GM18520 (cell line): ENCODE measurements around the gene GALNT2.
A peak's percentile ranks its signal among the peaks of the same experiment; 100 is the strongest.

Experiments used
- ATAC-seq: cut with Tn5 transposase; IDR thresholded peaks from one replicate; pipeline ENCODE4 v1.9.1; 2021; ENCODE audit not compliant: unreplicated experiment

GALNT2 gene

DNA sequence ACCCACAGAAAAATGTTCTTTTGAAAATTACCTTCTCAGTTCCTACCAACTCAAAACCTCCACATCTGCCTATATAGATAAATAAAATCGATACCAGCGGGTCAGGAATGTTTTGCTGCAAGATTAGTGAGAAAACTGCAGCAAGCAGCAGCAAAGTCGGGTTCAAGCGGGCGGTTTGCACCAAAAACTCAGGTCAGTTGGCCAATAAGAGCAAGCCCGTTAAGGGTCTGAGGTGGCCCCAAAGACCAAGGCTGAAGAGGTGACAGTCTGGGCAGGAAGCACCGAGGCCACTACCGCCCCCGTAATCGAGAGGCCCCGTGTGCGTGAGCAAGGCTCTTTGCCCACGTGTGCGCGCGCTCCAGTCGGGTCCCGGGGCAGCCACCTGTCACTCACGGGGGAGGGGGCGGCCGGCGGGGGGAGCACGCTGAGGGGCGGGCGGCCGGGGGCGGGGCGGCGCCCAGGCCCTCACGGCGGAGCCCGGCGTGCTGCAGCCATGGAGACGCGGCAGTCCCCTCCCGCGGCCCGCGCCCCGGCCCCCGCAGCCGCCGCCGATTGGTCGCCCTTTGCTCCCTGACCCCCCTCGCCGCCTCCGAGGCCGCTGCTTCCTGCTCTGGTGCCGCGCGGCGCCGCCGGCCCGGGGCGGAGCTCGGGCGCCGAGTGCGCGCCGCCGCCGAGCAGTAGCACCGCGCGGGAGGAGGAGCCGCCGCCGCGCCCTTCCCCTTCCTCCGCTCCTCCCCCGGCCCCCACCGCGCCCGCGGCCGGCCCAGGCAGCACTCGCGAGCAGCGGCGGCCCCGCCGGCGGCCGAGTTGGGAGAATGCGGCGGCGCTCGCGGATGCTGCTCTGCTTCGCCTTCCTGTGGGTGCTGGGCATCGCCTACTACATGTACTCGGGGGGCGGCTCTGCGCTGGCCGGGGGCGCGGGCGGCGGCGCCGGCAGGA lies at the start of gene GALNT2:
GALNT2 (plus strand) TSS at position 773 of the 939 bp plus-strand sequence; CDS start at position 816, 43 bp downstream.
- ATAC-seq: peak; percentile 89

DNA sequence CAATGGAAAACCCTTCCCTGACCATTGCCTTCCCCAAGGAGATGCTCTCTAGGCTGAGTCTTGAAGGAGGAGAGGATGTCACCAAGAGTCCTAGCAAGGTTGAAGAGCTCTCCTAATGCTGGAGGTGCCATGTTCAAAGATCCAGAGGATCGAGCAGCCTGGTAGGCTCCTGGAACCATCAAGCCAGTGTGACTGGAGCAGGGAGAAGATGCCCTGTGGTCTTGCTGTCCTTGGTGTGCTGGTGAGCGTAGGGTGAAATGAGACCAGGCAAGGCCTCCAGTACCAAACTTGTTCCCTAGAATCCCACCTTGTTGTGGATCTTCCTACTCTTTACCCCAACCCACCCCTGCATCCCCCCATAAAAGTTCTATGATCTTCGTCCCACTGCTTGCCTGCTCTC lies 46.6 kb upstream of the GALNT2 start:
- ATAC-seq: no peak

DNA sequence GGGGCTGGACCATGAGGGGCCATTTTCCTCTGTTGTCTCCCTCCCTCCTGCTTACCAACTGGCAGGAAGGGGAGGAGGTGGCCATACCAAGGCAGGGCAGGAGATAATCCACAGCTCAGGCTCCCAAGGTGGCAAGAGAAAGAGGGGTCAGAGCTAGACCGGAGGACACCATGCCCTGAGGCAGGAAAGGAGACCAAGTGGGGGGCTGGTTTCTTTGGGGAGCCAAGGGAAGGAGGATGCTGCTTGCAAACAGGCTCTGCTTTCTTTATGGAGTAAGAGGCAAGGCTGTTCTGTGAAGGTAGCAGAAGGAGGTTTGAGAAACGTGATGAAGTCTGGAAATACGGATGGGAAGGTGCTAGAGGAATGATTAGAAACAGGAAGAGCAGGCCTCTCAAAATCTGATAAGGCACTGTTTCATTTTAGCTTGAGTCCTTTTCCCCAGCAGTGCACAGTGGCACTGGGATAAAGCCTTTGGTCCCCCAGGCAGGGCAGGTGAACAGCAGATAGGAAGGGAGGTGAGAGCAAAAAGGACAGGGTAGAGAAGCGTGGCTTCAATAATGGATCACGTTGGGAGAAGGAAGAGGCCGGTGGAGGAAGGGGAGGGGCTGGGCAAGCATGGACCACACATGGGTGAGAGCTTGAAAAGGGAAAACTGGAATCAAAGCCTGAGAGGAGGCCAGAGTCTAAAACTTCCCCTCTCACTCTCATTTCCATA lies 44.2 kb upstream of the GALNT2 start:
- no peak for ATAC-seq

DNA sequence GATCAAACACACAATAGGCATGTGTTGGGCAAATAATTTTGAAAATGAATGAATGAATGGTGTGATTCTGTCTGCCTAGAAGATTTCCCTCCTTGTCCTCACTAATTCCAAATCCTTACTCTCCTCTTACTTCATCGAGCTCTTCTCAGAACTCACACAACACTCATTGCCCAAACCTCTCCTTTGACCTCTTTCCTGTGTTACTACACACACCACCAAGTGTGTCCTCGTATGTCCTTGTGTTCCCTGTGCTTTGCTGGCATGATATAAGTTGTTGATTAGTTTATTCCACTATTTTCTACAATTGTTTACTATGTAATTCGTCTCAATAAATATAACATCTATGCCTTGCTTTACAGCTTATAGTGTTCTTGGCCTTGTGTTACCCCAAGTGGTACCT lies 41.4 kb upstream of the GALNT2 start:
- no peak for ATAC-seq

DNA sequence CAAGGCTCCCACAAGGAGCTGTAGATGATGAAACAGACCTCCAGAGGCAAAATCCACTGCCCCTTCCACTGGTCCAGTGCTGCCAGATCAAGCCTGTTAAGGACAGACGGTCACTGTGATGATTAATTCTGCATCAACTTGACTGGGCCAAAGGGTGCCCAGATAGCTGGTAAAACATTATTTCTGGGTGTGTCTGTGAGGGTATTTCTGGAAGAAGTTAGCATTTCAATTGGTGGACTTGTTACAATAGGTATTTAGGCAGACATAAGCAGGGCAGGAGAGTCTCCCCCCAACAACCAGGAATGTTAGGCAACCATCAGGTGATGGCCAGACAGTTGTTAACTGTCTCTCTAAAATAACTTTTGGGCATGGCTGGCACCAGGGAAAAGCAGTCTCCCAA lies 40.9 kb upstream of the GALNT2 start:
- no peak for ATAC-seq

DNA sequence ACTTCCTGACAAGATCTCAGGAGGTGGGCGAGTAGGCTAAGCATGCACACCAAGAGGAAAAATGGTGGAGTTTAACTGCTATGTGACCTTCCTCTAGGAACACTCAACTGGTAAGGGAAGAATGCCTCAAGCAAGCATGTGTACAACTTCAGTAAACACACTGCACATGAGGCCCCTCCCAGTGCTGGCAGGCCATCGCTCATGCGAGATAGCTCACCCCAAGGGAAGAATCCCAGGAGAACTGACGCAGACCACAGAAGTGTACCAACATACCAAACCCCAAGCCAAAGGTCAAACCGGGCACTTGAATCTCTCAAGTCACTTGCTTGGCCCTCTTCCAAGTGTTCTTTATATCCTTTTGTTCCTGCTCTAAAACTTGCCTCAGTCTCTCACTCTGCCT lies 40.5 kb upstream of the GALNT2 start:
- no peak for ATAC-seq

DNA sequence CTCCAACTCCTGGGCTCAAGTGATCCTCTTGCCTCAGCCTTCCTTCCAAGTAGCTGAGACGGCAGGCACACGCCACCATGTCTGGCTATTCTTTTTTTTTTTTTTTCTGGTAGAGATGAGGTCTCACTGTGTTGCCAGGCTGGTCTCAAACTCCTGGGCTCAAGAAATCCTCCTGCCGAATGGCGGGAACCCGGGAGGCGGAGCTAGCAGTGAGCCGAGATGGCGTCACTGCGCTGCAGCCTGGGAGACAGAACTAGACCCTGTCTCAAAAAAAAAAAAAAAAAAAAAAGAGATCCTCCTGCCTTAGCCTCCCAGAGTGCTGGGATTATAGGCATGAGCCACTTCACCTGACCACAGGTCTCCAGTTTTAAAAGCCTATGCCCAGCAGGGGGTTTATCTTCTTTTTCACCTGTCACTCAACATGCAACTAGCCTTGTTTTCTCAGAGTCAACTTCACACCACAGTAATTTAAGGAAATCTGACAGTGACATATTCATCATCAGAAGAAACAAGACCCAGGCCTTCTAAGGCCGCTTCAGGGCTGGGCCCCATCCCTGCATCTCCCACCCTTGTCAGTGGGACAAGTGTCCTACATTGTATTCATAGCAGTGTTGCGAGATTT lies 38.3 kb upstream of the GALNT2 start:
- no peak for ATAC-seq

DNA sequence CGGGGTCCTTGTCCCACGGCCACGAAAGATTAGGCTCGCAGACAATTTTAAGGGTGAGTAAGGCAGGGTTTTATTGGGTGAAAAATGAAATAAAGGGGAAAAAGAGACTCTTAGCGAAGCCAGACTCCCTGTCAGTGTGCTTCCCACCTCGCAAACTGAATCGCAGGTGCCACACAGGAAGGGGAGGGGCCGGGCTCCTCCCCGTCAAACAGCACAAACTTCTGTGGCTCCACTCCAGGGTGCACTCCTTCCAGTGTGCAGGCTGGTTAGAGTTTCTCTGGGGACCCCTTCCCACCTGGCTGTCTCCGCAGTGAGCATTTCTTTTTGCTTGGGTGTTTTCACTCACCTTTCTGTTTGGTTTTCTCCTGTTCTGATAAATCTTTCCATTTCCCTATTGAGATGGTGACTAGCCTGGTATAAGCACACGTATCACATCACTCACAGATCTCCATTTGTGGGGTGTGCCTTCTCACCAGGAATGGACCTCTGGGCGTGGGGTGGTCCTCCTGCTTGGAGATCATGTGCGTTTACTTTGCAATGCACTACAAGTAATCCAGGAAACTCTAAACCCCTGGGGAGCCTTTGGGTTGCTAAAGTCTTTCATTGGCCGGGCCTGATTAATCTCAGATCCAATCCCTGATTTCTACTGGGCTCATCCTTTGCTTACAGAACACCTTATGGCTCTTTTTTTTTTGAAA lies 37.6 kb upstream of the GALNT2 start:
- ATAC-seq: no peak

DNA sequence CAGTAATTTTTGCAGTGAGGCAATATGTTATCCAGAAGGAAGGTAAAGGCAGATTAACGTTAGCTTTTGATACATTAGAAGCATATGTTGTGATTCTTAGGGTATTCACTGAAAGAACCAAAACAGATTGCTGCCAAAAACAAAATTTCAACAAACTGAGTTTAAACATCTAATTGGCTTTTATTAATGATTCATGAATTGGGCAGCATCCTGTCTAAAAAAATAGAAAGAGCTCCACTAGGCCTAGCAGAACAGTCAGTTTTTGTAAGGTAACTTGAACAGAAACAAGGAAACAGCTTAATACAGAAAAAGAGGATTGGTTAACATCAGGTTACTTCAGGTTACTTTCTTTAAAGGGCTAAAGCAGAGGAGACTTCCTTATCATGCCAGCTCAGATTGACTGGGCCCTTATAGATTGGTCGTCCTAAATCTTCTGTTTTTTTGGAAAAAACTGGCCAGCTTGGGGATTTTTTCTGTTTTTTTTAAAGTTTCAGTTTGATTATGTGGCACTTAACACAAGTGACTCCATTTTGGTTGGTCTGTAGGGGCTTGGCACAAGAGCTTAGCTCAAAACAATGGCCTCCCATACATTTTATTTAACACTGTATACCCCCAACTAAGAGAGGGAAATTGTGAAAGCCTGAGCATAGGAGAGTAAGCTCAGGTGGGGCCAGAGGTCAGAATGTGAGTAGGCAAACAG lies 36.8 kb upstream of the GALNT2 start:
- ATAC-seq: no peak

DNA sequence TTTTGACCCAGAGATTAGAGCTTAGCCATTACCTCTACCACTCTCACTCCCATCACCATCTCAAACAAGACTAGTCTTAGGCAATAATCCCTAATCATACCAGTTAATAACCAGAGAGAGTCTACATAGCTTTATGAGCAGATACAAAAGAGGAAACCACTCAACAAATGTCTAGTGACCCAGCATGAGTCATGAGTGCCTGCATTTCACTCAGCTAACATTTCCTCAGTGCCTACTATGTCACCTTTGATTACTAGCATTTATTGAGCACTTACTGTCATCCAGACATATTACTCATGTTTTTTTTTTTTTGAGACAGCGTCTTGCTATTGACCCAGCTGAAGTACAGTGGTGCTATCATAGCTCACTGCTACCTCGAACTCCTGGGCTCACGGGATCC lies 35.9 kb upstream of the GALNT2 start:
- no peak for ATAC-seq

DNA sequence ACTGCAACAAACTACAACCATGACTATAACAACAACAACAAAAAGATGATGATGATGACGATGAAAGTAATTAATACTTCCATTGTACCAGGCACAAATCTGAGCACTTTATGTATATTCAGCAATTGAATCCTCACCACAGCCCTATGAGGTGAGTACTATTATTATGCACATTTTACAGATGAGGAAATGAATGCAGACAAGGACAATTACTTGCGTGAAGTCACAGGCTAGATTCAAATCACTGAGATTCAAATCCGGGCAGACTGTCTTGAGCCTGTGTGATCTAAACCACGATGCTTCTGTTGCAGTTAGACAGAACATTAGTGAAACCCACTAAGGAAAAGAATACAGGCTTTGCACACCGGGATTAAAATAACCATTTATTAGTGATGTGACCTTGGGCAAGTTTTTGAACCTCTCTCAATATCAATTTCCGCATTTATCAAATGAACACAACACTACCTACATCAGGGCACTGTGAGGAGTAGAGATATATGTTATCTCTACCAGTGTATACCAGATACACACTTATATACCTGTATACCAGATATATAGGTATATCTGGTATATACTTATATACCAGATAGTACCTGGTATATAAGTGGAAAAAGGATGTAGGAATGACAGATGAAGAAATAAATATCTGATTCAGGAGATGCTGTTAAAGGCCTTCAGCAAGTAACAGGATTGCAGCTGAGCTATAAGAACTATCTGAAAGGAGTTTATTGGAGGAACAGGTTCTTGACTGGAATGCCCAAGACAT lies 34.3 kb upstream of the GALNT2 start:
- ATAC-seq: no peak

DNA sequence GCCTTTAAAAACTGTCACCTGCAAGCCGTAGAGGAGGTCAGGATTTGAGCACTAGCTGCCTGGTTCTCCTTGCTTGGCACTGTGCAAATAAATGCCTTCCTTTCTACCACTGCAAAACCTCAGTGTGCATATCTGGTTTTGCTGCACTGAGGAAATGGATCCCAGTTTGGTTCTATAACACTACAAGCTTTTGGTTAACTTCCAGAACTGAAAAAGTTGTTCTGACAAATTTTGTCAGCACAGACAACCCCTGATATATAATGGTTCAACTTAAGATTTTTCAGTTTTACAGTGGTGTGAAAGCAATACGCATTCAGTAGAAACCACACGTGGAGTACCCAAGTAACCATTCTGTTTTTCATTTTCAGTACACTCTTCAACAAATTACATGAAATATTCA lies 29.8 kb upstream of the GALNT2 start:
- no peak for ATAC-seq

DNA sequence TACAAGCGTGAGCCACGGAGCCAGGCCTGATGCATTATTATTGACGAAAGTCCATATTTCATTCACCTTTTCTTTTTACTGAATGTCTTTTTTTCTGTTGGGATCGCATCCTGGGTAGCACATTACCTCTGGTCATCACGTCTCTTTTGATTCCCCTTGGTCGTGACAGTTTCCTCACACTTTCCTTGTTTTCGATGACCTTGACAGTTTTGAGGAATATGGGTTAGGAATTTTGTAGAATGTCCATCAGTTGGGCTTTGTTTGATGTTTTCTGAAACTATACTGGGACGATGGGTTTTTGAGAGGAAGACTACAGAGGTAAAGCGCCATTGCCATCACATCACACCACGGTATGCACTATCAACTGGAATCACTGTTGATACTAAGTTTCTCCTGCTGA lies 26.6 kb upstream of the GALNT2 start:
- ATAC-seq: no peak

DNA sequence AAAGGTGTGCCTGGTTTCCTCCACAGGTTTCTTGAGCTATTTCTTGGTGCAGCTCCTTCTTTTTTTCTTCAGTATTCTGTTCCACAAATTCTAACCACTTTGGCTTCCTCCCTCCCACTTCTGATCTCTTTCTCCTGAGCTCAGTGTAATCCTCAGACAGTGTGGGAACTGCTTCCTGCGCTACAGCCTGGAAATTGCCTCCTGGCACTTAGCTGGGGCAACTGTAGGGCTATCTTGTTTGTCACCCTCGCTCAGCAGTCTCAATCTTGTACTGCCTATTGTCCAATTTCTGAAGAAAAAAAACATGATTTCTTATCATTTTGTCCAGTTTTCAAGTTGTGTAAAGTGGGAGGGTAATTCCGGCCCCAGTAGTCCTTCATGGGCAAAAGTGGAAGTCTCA lies 24.0 kb upstream of the GALNT2 start:
- no peak for ATAC-seq

DNA sequence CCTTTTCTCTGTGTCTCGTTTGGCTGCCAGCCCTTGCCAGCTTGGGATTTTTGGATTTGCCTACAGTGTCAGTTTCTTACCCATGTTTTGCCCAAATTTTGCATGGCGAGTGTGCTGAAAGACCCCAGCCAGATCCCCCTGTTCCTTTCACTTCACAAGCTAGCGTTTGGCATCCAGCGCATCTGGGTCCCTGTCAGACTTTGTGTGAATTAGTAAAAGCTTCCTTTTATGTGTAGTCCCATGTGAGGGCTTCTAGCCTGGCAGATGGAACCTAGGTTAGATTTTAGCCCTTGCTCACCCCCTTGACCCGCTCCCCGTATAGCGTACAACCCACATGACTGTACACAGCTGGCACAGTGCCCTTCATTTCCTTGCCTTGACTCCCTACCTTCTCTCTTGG lies 22.3 kb upstream of the GALNT2 start:
- no peak for ATAC-seq

DNA sequence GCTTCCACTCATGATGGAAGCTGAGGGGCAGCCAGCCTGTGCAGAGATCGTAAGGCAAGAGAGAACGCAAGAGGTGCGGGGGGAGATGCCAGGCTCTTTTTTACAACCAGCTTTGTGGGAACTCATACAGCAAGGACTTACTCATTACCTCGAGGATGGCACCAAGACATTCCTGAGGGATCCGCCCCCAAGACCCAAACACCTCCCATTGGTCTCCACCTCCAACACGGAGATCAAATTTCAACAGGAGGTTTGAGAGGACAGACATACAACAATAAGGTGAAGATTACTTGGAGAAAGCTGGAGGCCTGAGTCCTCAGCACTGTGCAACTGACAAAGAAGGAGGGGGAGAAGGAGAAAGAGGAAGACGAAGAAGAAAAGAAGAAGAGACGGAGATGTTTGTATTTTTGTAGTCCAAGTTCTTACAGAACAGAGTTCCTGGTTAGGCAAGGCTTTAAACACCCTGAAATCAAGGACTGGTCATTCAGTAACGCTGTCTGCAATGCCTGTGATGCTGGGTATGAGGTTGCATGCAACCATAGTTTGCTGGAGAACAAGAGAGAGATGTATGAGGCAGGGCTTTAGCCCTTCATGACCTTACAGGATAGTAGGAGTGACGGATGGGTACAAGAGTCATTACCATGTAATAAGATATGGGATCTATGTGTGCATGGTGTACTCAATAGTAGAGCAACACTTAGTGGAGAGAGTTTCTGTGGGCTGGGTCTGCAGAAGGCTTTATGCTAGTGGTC lies 19.7 kb upstream of the GALNT2 start:
- ATAC-seq: no peak

DNA sequence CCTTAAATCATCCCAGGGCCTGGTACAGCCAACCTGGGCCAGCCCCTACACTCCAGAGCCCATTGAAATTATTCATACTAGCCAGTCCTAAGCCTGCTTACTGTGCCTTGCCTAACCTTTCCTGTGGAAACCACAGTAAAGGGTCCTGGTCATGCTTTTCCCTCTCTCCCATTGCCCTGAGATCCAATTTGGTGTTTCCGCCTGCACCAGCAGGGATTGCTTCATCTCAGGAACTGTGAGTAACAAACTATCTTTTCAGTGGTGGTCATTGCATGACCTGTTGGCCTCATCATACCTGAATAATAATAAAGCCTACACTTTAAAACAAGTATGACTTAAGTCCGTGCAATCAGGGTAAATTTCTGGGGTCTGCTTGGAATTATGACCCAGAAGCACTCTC lies 18.7 kb upstream of the GALNT2 start:
- no peak for ATAC-seq

DNA sequence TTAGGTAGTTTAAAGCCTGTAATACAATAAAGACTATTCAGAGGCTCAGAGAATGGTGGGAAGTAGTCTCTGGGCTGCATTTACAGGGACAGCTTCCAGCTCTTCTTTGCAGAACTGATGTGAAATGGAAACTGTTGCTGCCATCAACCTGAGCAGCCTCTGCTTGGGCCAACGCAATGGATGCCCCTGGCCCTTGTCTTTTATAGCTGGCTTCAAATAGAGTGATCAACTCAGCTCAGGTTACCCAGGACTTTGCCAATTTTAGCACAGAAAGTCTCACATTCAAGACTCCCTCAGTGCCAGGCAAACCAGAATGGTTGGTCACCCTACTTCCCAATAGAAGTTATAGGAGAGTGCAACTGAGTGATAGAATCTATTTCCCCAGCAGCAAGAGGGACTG lies 18.1 kb upstream of the GALNT2 start:
- no peak for ATAC-seq

DNA sequence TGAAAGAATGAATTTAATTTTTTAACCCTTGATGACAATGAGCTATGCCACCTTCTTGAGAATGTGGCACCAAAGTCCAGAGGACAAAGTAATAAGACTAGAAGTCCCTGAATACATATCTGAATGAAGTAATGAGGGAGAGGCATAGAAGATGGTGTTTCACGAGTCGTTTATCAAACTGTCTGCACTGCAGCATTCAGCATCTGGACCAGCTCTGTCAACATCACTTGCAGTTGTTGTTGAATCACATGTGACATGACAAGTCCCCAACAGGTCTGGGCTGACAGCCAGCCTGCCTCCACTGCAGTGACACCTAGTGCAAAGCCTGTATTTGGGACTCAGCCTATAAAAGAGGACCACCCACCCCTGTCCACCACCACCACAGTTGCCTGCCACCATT lies 17.3 kb upstream of the GALNT2 start:
- no peak for ATAC-seq
